Activated CD4-positive, alpha-beta T cell treated with anti-CD3 and anti-CD28 coated beads, Interleukin-2, amount 50 U/mL, for 1 hour (primary cell): Measurements from ENCODE around the gene TAP2.
"Not testable (repeated sequence)": the region's sequence is repeated elsewhere in the genome, so short reads cannot be mapped to it uniquely, and the experiment has no call there.

Experiments
- DNase-seq: peaks from one replicate; pipeline ENCODE4 v3.0.0-alpha.2; 2020

Gene TAP2

DNA sequence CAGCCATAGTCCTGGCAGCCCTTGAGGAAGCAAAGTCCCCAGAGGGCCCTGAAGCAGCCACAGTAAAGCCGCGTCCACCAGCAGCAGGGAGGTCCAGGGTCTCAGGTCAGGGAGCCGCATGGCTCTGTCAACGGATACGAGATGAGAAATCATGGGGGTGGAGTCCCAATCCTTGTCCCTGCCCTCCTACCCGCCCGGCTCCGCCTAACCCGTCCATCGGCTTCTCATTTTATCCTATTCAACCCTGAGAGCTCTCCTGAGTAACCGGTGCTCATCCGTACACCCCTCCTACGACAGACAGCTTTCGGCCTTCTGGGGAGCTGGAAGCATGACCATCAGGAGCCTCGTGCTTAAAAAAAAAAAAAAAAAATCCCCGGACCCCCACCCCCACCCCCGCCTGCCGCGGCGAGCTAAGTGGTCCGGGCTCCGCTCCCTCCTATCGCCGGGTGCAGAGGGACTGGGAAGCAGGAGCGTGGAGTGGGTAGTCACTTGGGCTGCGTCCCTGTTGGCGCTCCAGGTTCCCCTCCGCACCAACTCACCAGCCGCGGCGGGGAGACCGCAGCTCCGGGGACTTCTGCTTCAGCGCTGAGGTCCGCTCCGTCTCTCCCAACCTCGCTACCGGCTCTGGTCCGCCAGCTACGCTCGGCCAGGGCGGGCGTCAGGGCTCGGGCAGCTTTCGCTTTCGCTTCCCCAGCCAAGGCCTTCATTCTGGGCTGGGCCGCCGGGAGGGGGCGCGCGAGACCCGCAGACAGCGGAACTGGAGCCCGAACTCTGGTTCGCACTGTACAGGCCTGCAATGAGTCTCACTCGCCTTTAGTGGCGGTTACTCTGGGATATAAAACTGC, at the start of gene TAP2:
TAP2 (minus strand) TSS at position 626 of the 845 bp plus-strand sequence; CDS start at position 120, 506 bp downstream.
- peak; percentile 99 for DNase-seq

DNA sequence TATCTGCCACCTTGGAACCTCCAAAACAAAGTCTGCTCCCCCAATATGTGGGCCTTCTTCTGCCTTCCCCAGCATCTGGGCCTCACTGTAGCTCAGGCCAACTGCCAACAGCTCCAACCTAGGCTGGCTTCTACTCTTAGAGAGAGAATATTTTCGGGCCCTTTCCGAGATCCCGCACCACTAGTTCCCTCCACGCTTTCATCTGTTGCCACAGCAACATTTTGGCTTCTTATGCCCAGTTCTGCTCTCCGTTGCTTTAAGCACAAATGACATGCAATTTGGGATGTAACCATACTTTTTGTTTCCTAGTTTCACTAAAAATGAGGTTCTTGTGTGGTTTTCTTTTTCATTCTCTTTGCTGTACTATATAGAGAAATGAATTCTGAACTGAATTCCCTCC, 49.1 kb upstream of the TAP2 start:
- DNase-seq = no peak

DNA sequence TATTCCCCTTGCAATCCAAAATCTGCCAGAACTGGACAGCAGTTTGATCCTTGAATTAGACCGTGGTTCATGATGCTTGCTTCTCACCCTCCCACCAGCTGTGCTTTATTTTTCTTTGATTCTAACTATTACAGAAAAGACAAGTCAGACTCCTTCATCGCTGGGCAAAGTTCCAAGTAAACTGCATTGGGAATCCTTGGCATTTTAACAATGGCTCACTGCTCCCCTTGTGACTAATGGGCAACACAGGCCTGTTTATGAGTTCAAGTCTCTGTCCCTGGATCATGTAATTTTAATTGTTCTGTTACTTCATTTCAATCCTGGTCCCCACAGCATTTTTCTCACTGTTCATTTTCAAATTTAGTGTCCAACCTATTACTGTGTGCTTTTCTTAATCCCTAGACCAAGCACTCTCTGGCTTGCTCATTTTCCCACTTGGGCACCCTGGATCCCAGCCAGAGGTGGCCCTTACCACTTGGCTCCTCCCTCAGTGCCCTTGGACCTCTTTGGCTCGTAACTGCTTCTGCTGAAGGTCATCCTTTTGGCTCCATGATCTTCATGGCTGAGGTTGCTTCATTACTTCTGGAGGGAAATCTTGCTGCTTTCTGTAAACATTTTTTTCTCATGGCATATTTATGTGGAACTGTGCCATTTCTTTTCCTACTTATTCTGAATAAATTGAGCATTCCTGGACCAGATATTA, 48.3 kb upstream of the TAP2 start:
- DNase-seq = no peak

DNA sequence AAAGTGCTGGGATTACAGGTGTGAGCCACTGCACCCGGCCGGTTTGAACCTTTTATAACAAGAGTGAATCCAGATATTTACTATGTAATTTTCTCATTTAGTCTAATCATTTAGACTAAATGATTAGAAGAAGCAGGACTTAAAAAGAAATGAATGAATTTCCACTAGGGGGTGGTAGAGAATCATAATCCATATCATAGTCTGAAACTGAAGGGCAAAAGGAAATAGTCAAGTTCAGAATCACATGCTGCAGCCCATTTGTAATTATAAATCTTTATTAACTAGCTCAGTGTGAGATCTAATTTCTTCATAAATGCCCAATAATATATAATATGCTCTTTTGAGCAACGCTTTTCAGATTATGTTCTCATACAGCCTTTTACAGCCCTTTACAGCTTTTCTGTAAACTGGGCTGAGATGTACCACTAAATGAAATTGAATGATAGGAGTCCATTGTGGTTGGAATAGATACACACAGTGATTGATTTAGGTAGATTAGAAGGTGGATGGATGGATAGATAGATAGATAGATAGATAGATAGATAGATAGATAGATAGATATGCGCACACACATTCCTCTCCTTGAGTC, 47.3 kb upstream of the TAP2 start:
- DNase-seq = no peak

DNA sequence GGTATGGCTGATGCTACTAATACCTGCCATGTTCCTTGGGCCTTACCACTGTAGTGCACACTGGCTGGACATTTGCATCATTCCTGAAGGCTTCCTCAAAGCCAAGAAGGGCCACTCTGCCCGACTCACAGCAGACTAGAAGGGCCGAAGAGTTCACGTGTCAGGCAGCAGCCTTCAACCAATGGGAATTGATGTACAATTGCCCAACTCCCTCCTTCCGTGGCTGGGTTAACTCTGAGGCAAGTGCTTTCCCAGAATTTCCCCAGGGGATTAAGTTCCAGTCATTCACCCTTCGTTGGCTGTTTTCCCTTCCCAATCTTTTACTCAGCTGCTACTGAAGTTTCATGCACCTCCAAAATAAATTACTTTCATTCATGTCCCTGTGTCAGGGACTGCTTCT, 45.2 kb upstream of the TAP2 start:
- DNase-seq = no peak

DNA sequence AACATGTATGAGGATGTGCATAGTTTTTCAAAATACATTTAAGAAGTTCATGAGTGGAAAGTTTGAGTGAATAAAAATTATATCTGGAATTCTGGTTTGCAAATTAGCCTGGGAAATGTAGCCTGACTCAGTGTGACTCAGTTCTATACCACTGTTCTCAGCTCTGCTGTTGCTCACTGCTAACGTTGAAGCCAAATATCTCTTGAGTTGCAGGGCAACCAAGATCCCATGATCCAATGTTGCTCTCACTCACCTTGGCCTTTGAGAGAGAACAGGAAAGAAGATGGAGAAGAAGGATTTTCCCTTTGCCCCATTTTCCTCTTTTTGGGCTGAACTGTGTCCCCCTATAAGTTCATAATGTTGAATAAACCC, 44.3 kb upstream of the TAP2 start:
- no peak for DNase-seq

DNA sequence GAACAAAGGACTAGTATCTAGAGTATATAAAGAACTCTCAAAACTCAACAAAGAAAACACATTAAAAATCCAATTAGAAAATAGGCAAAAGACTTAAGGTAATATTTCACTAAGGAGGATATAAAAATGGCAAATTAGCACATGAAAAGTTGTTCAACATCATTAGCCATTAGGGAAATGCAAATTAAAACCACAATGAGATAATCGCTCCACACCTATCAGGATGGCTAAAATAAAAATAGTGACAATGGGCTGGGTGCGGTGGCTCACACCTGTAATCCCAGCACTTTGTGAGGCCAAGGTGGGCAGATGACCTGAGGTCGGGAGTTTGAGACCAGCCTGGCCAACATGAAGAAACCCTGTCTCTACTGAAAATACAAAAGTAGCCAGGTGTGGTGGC, 42.4 kb upstream of the TAP2 start:
- DNase-seq = not testable (repeated sequence)

DNA sequence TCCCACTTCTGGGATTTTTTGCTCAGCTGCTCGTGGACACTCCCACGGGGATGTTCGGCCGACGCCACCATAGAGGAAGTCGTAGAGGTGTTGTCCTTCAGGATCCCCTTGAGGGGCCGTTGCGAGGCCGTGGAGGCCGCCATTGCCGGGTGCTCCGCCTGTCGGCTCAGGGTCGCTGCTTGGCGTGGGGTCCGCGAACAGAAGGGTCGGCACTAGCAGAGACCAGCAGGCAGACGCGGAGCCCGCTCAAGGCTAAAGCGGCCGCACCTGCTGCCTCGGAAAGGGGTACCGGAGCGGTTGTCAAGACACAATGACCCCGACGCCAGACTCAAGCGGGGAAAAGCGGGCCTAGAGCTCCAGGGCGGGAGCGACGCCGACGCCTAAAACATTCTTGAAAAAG, 41.2 kb upstream of the TAP2 start:
- no peak for DNase-seq

DNA sequence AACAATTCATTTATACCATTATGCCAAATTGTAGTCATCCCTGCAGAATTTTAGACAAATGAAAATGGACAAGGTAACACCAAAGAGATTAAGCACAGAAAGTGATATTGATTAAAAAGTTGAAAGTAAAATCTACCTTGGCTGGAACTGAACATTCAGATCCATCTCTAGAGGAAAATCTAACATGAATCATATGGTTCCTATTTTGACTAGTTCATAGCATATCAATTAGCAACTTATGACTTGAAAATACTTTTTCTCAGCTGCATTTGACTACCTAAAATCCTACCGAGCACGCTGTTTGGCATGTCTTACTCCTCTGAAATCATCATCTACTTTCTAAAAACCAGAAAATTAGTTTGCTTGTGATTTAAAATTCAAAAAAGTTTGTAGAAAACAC, 38.1 kb upstream of the TAP2 start:
- no peak for DNase-seq

DNA sequence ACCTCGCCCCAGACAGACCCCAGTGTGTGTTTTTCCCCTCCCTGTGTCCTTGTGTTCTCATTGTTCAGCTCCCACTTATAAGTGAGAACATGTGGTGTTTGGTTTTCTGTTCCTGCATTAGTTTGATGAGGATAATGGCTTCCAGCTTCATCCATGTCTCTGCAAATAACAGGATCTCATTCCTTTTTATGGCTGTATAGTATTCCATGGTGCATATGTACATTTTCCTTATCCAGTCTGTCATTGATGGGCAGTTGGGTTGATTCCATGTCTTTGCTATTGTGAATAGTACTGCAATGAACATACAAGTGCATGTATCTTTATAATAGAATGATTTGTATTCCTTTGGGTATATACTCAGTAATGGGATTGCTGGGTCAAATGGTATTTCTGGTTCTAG, 35.4 kb upstream of the TAP2 start:
- not testable (repeated sequence) for DNase-seq

DNA sequence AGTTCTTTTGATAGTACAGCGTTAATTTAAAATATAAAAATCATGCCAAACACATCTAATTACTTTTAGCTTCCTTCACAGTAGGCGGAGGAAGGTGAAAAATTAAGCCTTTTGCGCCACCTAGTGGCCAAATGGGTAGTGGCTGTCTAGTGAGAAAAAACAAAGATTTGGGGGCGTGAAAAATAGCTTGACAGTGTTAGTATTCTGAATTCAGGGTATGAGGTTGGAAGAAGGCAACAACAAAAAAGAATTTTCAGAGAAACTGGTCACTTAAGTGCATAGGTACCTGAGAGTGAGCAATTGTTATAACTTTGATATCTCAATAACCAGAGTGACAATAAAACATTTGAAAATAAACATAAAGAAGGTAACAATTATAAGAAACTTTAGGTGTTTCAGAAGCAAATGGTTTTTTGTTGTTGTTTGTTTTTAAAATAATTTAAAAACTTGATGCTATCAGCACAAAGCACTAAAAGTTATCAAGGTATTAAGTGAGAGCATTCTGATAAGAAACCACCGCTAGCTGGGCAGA, 29.8 kb upstream of the TAP2 start:
- peak; percentile 89 for DNase-seq

DNA sequence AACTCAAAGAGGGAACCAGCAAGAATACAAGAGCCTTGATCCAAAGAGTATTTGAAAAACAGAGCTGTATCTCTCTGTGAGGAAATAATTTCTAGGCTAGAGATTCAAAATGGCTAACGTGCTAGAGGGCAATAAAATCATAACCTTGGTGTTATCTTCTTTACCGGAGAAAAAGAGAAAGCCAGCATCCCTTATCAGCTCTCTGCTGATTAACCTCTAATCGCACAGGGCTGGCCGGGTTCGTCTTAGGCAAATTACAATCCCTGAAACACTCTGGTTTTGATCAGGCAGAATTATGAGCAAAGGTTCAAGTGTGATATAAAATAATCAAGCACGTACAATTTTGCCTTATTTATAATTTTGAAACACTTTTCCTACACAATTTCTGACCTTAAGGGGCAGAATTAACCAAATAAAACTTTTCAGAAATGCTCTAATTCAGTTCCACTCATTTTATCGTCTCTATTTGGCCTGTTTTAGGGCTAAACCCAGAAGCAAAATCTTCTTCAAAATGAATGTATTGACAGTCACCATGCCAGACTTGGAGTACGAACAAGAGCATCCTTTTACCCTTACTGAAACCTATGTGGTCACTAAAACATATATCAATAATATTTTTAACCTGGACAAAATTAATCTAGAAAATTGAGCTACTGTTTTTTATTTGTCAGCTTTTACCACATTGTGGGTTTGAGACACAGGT, 29.2 kb upstream of the TAP2 start:
- DNase-seq = no peak

DNA sequence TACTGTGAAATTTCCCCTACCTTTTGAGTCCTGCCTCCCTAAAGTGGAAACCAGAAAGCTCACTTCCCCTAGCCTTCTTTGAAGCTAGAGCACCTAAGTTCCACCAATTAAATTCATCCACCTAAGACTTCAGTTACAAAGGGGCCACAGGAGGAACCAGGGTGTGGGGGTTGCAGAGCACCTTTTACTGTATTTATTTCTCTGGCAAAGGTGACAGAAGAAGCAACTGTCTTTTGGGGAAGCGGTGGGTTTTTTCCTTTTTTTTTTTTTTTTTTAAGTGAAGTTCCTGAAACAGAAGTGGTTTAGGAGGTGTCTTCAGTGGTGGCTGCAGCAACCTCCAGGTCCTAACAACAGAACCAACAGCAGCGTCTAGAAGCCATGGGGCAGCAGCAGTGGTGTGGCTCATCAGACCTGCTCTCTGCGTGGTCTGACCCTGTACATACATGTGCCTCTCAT, 28.5 kb upstream of the TAP2 start:
- DNase-seq = no peak

DNA sequence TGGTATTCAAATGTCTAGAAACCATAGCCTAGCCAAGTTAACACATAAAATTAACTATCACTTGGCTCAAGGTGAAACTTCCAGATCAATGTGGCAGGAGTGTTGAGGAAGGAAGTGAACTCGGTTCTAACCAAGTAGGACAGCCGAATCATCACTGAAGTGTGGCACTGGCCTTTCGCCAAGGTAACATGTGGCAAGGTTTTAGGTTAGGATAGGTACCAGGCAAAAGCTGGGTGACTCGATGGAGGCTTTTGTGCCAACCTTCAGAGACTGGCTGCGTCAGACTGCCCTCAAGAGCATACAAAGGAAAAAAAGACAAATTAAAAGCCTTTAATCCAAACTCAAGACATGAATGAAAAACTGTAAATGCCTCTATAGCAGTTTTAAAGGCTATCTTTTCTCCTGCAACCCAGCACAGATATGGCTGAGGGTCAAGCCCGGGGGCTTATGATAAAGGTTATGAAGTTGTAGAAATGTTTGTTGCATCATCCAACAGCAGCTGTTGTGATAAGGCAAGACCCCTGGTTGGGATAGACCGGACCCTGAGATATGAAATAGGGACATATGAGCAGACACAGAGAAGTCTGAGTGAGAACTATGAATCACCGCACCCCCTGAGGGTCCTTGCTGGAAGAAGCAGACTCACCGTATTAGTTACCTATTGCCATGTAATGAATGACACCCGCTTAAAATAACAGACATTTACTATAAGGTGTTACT, 27.3 kb upstream of the TAP2 start:
- DNase-seq = no peak

DNA sequence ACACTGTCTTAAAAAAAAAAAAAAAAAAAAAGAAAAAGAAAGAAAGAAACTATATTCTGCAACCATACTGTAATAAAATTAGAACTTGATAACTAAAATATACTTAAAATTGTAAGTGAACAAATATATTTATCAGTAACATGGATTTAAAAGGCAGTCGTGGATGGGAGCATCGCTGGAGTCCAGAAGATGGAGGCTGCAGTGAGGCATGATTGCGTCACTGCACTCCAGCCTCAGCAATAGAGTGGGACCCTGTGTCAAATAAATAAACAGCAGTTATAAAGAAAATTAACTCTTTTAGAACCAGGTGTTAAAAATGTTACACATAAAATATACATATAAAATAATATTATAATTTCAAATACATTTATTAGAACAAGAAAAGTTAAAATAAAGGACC, 24.2 kb upstream of the TAP2 start:
- DNase-seq = no peak

DNA sequence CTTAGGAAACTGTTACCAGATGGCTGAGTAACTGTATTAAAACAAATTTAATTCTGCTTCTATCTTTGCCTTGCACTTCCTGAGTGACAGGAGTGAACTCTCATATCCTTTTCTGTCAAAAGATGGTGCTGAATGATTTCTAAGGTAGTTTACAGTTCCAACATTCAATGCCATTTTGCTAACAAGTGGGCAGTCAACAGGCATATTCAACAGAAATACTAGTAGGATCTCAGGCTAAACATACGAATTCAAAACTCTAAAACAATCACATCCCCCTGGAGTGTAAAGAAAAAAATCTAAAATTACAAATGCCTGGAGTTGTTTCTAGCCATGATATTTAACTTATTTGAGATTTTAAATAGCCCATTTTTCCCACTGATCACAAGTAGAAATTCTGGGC, 22.1 kb upstream of the TAP2 start:
- no peak for DNase-seq

DNA sequence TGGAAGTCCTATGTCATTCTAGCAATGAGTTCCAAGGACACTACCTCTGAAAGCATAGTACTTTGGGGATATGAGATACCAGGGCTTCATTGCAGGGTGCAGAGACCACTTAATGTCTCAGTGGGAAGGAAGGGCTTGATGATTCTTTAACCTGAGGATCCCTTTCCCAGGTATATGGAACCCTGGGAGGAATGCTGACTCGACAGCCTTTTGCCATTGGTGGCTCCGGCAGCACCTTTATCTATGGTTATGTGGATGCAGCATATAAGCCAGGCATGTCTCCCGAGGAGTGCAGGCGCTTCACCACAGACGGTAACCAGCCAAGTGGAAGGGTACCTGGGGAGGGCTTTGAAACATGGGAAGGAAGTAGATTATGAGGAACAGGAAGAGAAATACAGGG, 19.7 kb upstream of the TAP2 start:
- DNase-seq = no peak

DNA sequence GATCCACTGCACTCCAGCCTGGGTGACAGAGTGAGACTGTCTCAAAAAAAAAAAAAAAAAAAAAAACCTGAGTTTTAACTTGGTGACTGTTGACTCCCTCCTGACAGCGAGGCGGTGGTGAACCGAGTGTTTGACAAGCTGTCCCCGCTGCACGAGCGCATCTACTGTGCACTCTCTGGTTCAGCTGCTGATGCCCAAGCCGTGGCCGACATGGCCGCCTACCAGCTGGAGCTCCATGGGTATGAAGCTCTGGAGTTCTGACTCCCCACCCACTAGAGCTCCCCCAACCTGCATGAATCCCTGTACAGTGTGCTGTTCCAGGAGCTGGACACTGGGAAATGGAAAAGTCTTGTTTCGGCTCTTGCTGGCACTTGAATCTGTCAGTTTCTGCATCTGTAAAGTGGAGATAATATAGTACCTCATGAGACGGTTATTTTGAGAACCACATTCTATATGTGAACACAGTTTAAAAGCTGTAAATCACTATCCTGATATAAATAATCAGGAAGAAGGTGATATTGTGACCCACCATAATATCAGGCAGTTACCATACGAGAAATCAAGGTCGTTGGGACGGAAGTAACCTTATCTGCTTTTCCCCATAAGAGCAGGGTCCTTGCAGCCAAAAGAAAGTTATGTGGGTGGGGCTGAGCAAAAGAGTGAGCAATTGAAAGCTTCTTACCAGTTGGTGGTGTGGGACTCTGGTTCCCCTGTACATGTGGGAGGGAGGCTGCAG, 18.8 kb upstream of the TAP2 start:
- DNase-seq = no peak

DNA sequence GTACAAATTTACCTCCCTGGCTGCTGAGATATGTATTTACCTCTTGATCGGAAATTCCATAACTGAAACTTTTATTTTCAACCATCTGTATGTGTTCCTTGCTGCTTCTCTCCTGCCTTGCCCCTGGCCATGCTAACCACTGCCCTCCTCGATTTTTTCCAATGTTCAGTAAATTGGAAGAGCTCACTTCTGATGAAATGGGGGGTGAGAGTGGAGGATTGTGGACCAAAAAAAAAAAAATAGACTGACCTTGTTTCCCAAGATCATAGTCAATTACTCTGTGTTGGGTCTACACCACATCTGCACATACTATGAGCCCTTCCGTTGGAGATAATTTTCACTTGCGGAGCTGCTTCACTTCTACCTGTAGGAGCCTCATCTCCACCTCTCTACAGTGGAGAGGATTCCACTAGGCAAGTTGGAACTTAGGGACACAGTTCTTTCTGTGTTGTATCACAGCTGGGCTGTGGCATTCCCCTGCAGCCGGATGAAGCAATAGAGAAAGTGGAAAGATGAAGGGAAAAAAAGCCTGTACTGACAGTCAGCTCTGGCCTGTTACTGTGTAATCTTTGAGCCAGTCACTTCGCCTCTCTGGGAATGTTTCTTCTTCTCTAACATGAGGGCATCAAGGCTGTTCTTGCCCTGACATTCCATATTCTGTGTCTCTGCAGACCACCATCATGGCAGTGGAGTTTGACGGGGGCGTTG, 17.1 kb upstream of the TAP2 start:
- DNase-seq = no peak

DNA sequence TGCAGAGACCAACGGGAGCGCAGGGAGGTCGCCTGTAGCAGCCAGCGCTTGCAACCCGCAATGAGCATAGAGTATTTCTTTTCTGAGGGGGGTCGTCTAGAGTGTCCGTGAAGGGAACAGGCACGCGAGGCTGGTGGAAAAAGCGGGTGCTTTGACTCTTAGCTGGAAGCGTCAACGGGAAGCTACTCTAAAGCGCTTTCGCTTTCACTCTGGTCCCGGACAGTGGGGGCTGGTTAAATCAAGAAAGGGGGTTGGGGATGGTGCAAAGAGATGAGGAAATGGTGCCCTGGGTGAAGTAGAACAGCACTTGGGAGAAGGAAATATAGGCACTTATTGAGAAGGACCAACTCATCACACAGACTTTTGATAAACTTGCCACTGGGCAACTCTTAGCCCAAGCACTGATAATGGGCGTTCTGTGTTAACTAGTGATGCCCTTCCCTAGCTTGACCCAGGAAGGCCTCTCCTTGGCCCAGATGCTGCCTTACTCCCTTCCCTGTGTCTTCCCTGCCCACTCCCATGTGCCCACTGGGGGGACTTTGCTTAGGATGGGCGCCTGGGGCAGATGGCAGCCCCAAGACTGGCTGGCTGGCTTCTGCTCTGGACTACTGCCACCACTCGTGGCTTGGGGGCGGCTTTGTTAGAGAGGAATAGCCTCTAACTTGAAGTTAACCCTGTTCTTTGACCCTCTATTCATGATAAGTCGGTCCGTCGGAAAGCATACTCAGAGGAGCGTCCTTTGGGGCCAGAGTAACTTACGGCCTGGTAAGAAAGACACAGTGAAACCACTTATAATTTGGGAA, 16.0 kb upstream of the TAP2 start:
- peak; percentile 43 for DNase-seq
